ENCODE data around the gene NELFB.

Gene NELFB

GRCh38 chr9:137254624-137255447 lies at the start of gene NELFB:
Gene NELFB, plus strand, starts transcription at chr9:137255327.
- DNase-seq = peak; percentile 91 to 99

- DNase-seq = no peak
Observed at GRCh38 chr9:137206602-137207001, 48.5 kb upstream of the NELFB start.

- no peak for DNase-seq
Observed at GRCh38 chr9:137211532-137211931, 43.6 kb upstream of the NELFB start.

- no peak for DNase-seq
Observed at GRCh38 chr9:137212520-137212919, 42.6 kb upstream of the NELFB start.

GRCh38 chr9:137213160-137214060 lies 41.7 kb upstream of the NELFB start:
- no peak for DNase-seq

GRCh38 chr9:137214620-137215019 lies 40.5 kb upstream of the NELFB start:
- no peak for DNase-seq

- DNase-seq = no peak
Observed at GRCh38 chr9:137215196-137215986, 39.7 kb upstream of the NELFB start.

- DNase-seq = no peak
Observed at GRCh38 chr9:137216188-137216965, 38.8 kb upstream of the NELFB start.

GRCh38 chr9:137217276-137218211 lies 37.6 kb upstream of the NELFB start:
- no peak for DNase-seq

GRCh38 chr9:137218212-137218753 lies 36.8 kb upstream of the NELFB start:
- no peak for DNase-seq

GRCh38 chr9:137218754-137219271 lies 36.3 kb upstream of the NELFB start:
- no peak for DNase-seq

GRCh38 chr9:137219757-137220316 lies 35.3 kb upstream of the NELFB start:
- no peak for DNase-seq

- DNase-seq = no peak
Observed at GRCh38 chr9:137220317-137221094, 34.6 kb upstream of the NELFB start.

- DNase-seq = no peak
Observed at GRCh38 chr9:137221095-137221505, 34.0 kb upstream of the NELFB start.

GRCh38 chr9:137221506-137222111 lies 33.5 kb upstream of the NELFB start:
- peak in 1 of 2 experiments; percentile 29 for DNase-seq

- peak in 1 of 2 experiments; percentile 27 for DNase-seq
Observed at GRCh38 chr9:137222190-137223077, 32.7 kb upstream of the NELFB start, which contains the start of gene RNF208. Gene RNF208, minus strand, starts transcription at chr9:137222240. Its CDS starts 1,028 bp downstream, at chr9:137221212.

Measured in stimulated activated CD4-positive, alpha-beta T cell treated with anti-CD3 and anti-CD28 coated beads, Interleukin-4, amount 100 ng/mL, for 4 hours (primary cell).